ENCODE data around the gene NCKAP5.

DNA sequence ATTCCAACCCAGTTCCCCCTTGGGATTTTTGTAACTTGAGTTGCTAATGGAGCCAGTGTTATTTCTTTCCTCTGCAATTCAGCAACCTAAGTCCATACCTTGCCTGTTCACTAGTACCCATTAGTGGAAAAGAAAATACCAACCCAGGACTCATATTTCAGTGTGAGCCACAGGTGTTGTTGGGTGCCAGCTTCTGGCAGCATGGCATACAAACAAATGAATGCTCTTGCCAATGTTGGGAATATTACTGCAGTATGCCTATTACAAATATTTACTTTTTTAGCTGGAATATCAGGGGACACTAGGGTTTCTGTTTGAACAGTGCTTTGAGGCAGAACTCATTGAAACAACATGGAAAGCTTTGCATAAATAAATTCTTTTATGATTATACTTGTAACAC, 130.2 kb downstream of the NCKAP5 start:
- no peak for TF ChIP-seq CTCF (IDR thresholded peaks at IDR 0.05)
- TF ChIP-seq POLR2A (IDR thresholded peaks at IDR 0.05): no peak
